ENCODE measurements around the gene SFTPA1.
"Not testable (repeated sequence)": the region's sequence is repeated elsewhere in the genome, so short reads cannot be mapped to it uniquely, and the experiment has no call there.

GRCh38 chr10:79611193-79611976 lies 646 bp downstream of the SFTPA1 start:
- not testable (repeated sequence) for TF ChIP-seq CTCF (IDR thresholded peaks at IDR 0.05); EZH2 (IDR thresholded peaks at IDR 0.05; ENCODE audit: borderline replicate concordance, insufficient read depth, low read depth, low read length, poor library complexity, severe bottlenecking)
